Measurements from ENCODE around the gene XXYLT1. TPM values are rescaled to one million over a fixed set of nuclear protein-coding genes. Genes with fewer than 3 reads are reported as not detected.

XXYLT1 gene
- total RNA-seq, 4 donors from 2014 or later: 6.0 to 16.1 (median 9.6) TPM

- DNase-seq (ENCODE audit: low spot score) (no peak), ATAC-seq (ENCODE audit: low FRiP score) (peak; percentile 70)
- no peak for TF ChIP-seq CTCF (IDR thresholded peaks at IDR 0.05)
Measured at GRCh38 chr3:195147649-195148080, 123.3 kb downstream of the XXYLT1 start.

- no peak for TF ChIP-seq CTCF (IDR thresholded peaks at IDR 0.05)
- DNase-seq (ENCODE audit: low spot score): no peak
Measured at GRCh38 chr3:195146131-195146530, 124.8 kb downstream of the XXYLT1 start.

GRCh38 chr3:195145579-195145978, 125.4 kb downstream of the XXYLT1 start:
- ATAC-seq (ENCODE audit: low FRiP score) (no peak), DNase-seq (ENCODE audit: low spot score) (no peak)
- TF ChIP-seq CTCF (IDR thresholded peaks at IDR 0.05): no peak

More at GRCh38 chr3:195146131-195146530, 124.8 kb downstream of the XXYLT1 start:
- no peak for ATAC-seq (ENCODE audit: low FRiP score)

- no peak for ATAC-seq (ENCODE audit: low FRiP score)
- TF ChIP-seq CTCF (IDR thresholded peaks at IDR 0.05): no peak
- no peak for DNase-seq (ENCODE audit: low spot score)
Measured at GRCh38 chr3:195143221-195143620, 127.7 kb downstream of the XXYLT1 start.

GRCh38 chr3:195142519-195142918, 128.4 kb downstream of the XXYLT1 start:
- no peak for TF ChIP-seq CTCF (IDR thresholded peaks at IDR 0.05)
- no peak for ATAC-seq (ENCODE audit: low FRiP score)
- DNase-seq (ENCODE audit: low spot score): no peak

GRCh38 chr3:195140816-195141793, 129.9 kb downstream of the XXYLT1 start:
- ATAC-seq (ENCODE audit: low FRiP score) (no peak), DNase-seq (ENCODE audit: low spot score) (no peak)
- TF ChIP-seq CTCF (IDR thresholded peaks at IDR 0.05): no peak

- DNase-seq (ENCODE audit: low spot score) (no peak), ATAC-seq (ENCODE audit: low FRiP score) (no peak)
- TF ChIP-seq CTCF (IDR thresholded peaks at IDR 0.05): no peak
Measured at GRCh38 chr3:195140410-195140809, 130.5 kb downstream of the XXYLT1 start.
